Measurements from ENCODE around the gene ZNG1F.
"Not testable (repeated sequence)": the region's sequence is repeated elsewhere in the genome, so short reads cannot be mapped to it uniquely, and the experiment has no call there.

- TF ChIP-seq POLR2A (IDR thresholded peaks at IDR 0.05; ENCODE audit: low read length); GATA1 (IDR thresholded peaks at IDR 0.05; ENCODE audit: low read depth, low read length): not testable (repeated sequence)
These were observed 102.4 kb downstream of the ZNG1F start for GRCh38 chr9:41086685-41087084.

Measured in erythroblast (primary cell).